ENCODE results near the gene DNAH8.
"Not testable (repeated sequence)": the region's sequence is repeated elsewhere in the genome, so short reads cannot be mapped to it uniquely, and the experiment has no call there.

DNAH8 gene

DNA sequence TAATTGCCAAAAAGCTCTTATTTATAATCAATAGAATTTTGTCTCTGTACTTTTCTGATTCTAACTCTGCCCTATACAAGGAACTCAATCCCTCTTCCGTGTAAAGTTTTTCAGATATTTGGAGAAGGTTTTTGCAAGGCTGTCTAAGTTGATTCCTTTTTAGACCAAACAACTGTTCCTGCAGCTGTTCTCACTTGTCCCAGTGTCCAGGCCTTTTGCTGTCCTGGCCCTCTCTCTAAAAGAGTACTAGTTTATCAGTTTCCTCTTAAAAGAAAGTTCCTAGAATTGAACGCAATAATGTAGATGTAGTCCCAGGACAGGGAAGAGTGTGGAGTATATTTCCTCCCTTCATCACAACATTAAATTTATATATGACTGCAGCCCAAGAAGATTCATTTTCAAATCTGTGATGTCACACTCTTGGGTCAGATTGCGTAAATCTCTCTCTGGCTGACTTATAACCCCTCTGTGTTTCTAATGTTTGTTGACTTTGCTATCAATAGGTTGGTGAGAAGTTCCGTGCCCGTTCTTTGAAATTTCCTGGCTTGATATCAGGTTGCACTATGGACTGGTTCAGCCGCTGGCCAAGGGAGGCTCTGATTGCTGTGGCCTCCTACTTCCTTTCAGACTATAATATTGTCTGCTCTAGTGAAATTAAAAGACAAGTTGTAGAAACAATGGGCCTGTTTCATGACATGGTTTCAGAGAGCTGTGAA lies 194.1 kb downstream of the DNAH8 start:
- FAIRE-seq = no peak
- TF ChIP-seq, protein P1, sequence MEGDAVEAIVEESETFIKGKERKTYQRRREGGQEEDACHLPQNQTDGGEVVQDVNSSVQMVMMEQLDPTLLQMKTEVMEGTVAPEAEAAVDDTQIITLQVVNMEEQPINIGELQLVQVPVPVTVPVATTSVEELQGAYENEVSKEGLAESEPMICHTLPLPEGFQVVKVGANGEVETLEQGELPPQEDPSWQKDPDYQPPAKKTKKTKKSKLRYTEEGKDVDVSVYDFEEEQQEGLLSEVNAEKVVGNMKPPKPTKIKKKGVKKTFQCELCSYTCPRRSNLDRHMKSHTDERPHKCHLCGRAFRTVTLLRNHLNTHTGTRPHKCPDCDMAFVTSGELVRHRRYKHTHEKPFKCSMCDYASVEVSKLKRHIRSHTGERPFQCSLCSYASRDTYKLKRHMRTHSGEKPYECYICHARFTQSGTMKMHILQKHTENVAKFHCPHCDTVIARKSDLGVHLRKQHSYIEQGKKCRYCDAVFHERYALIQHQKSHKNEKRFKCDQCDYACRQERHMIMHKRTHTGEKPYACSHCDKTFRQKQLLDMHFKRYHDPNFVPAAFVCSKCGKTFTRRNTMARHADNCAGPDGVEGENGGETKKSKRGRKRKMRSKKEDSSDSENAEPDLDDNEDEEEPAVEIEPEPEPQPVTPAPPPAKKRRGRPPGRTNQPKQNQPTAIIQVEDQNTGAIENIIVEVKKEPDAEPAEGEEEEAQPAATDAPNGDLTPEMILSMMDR (IDR thresholded peaks at IDR 0.05; ENCODE audit: insufficient read depth, missing control alignments) = no peak
- DNase-seq (ENCODE audit: insufficient read length, low spot score) = no peak

DNA sequence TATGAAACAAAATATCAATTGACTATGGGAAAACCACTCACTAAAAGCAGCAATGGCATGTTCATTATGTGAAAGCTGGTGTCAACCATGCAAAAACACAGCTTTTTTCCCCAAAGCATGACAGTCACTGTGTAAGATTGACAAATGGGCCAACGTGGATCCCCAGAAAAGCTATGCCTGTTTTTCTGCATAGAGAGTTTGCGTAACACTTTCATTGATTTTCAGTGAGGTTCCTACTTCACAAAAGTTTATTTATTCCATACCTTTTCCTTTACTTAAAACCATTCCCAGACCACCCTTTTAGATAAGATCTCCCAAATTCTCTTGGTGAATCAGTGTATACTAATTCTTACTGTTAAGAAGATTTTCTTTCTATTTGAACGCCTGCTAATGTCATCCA lies 195.1 kb downstream of the DNAH8 start:
- TF ChIP-seq, protein P1 (IDR thresholded peaks at IDR 0.05; ENCODE audit: insufficient read depth, missing control alignments) = no peak
- no peak for FAIRE-seq
- no peak for DNase-seq (ENCODE audit: insufficient read length, low spot score)

DNA sequence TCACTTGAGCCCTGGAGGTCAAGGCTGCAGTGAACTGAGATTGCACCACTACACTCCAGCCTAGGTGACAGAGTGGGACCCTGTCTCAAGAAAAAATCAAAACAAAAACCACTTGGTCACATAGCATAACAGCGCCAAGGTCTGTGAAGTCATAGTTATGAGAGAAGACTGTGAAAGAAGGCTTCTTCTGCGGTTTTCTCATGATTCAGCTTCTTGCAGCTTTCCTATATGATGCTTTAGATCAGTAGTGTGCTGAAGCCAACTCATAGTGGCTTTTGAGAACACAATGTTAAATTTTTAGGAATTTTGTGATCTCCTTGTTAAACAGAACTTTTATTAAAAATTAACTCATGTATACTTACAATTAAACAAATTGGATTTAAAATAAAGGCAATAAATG lies 197.3 kb downstream of the DNAH8 start:
- no peak for FAIRE-seq
- TF ChIP-seq, protein P1 (IDR thresholded peaks at IDR 0.05; ENCODE audit: insufficient read depth, missing control alignments) = no peak

DNA sequence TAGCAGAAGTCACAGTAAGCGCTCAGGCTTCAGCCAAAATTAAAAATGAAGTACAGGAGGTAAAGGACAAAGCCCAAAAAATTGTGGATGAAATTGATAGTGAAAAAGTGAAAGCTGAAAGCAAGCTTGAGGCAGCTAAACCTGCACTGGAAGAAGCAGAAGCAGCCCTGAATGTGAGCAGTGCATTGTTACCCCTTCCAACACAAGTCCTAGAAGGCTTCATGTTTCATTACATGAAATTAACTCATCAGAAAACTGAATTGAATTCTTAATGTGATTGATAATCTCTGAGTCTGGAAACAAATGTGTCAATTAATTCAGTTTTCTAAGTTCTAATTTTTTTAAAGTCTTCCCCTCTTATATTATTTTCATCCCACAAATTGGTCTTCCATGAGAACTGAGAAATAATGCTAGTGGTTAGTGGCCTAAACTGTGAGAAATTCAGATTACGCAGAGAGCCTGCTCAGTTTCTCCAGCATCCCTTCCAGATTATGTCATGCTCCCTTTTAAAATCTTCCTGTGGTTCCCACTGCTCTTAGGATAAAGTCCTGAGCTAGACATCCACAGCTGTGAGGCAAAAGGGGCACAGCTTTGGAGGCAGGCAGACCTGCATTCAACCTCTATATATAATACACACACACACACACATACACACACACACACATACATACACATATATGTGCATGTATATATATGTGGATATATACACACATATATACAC lies 200.3 kb downstream of the DNAH8 start:
- no peak for FAIRE-seq
- TF ChIP-seq, protein P1 (IDR thresholded peaks at IDR 0.05; ENCODE audit: insufficient read depth, missing control alignments) = no peak

More for the DNA sequence above, 197.3 kb downstream of the DNAH8 start:
- no peak for DNase-seq (ENCODE audit: insufficient read length, low spot score)

DNA sequence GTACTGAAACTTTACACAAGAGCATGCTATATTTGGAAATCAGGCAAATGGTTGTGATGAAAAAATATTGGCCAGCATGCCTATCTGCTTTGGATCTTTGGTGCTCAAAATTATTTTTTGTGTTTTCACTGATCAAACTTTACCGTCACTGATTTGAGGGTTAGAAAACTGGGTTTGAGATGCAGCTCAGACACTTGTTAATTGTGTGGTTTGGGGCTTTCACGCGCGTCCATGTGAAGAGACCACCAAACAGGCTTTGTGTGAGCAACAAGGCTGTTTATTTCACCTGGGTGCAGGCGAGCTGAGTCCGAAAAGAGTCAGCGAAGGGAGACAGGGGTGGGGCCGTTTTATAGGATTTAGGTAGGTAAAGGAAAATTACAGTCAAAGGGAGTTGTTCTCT lies 206.4 kb downstream of the DNAH8 start:
- FAIRE-seq; DNase-seq (ENCODE audit: insufficient read length, low spot score): not testable (repeated sequence)

More for the DNA sequence above, 200.3 kb downstream of the DNAH8 start:
- no peak for DNase-seq (ENCODE audit: insufficient read length, low spot score)

DNA sequence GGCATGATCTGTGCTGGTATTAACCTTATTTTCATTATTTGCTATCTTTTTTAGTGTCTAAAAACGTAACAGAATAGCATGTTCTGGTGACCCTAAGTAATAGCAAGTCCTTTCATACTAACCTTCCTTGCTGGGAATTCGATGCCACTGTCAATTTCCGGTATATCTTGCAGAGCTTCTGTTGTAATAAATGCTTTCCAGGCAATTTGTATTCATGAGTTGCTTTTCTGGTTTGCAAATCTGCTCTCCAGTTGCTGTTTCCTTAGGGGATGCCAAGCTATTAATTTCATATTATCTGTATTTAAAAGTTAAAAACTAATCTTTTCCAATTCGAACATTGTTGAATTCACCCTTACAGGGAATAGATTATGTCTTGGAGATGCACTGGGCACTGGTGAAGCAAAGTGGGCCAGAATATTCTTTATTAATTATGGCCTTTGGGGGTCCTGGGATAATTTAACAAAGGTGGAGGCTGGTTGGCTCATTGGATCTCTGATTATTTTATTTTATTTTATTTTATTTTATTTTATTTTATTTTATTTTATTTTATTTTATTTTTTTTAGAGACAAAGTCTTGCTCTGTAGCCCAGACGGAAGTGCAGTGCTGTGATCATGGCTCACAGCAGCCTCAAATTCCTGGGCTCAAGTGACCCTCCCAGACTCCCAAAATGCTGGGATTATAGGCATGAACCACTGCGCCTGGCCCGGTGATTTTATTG lies 209.8 kb downstream of the DNAH8 start:
- FAIRE-seq = no peak
- TF ChIP-seq, protein P1 (IDR thresholded peaks at IDR 0.05; ENCODE audit: insufficient read depth, missing control alignments) = no peak
- DNase-seq (ENCODE audit: insufficient read length, low spot score) = no peak

DNA sequence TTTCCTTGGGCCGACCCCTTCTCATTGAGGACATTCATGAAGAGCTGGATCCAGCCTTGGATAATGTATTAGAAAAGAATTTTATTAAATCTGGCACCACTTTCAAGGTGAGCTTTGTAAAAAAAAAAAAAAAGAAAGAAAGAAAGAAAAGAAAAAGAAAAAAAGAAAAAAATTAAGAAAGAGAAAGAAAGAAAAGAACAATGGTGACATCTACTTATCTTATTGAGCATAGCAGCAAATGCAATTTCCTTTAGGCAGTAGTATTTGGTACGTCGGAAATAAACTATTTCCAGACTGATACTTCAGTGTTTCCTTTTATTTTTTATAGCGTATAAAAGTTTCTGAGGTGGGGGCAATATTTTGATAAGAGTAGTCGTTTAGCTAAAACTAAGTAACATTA lies 214.4 kb downstream of the DNAH8 start:
- TF ChIP-seq, protein P1 (IDR thresholded peaks at IDR 0.05; ENCODE audit: insufficient read depth, missing control alignments) = no peak
- DNase-seq (ENCODE audit: insufficient read length, low spot score) (no peak), FAIRE-seq (no peak)

All from D721Med (cell line).